NB4 (cell line): Measurements from ENCODE around the gene MAPK1.

Source experiments
- CTCF ChIP-seq: IDR thresholded peaks from one replicate; pipeline ENCODE4 v1.5.1; 2012; ENCODE audit warnings: low read depth, low read length
- MAX ChIP-seq: IDR thresholded peaks from 2 replicates; pipeline ENCODE4 v1.6.1; 2011; ENCODE audit warnings: low read depth, low read length
- POLR2A ChIP-seq: IDR thresholded peaks from 2 replicates; pipeline ENCODE4 v1.6.1; 2011; ENCODE audit warnings: mild to moderate bottlenecking; ENCODE audit not compliant: insufficient read length; ENCODE audit errors: extremely low read depth

DNA sequence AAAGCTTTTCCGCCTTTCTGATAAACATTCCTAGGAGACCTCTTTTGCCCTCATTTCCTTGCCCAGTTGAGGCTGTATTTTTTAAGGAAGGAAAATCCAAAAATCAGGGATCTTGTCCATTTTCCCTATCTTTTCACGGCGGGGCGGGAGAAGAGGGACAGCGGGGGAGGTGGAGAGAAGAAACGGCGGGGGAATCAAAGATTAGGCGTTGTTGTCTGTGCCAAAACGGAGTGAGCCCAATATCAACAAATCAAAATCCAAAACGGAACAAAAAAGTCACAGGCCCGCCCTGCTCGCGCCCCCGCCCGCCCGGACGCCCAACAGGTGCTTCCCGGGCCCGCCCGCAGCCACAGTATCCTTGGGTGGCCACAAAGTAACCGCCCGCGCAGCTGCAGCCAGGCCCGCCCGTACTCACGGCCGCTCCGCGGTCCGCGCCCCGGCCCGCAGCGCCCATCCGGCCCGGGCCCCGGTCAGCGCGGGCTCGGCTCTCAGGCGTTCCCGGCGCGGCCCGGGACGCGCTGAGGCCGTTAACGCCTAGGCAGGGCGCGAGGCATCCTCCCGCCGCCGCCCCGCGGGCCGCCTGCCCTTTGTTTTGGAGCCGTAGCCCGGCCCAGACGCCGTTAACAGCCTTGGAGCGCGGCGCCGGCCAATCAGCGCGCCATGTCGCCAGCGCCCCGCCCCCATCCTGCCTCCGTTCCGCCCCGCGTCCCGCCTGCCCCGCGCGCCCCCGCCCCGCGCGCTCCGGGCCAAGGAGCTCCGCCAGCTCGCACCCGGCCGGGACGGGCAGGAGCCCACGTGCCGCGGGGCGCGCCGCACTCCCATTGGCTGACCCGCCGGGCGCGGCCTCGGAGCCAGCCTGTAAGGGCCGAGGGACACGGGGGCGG is 132.0 kb downstream of the MAPK1 start, which contains the start of gene YPEL1:
- peak; percentile 57; the same call in 1 of the 2 replicates for TF ChIP-seq MAX
- TF ChIP-seq CTCF, result no peak
- peak; percentile 62 for TF ChIP-seq POLR2A
